Suppressor macrophage treated with lipopolysaccharide for 1 hour (primary cell): ENCODE results near the gene WHRN.

Experiments used
- DNase-seq, 3 donors: peaks; one replicate each; pipeline ENCODE4 v3.0.0-alpha.2; 2020 to 2022

Gene WHRN

DNA sequence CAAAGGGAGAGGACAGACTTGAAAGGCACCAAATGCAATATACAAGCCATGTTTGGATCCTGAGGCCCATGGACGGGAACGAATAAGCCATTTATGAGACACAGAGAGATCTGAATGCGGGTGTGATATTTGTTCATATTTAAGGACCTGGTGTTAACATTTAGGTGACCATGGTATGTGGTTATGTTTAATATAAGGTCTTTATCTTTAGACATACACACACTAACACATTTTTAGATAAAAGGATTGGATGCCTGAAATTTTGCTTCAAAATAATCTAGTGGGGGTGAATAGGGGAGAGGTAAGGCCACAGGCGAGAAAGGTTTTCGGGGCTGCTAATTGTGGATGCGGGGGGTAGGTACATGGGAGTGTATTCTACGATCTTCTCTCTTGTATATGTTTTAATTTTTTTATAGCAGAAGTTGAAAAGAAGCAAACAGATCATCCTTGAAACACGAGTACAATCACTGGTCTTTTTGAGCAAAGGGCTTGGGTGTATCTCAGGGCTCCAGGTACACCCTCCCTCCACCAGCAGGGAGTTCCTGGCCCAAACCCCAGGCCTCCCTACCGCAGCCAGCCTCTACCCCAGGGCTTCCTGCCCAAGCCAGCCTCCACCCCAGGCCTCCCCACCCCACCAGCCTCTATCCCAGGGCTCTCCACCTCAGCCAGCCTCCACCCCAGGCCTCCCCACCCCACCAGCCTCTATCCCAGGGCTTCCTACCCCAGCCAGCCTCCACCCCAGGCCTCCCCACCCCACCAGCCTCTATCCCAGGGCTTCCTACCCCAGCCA lies 129.7 kb downstream of the WHRN start:
- no peak for DNase-seq

DNA sequence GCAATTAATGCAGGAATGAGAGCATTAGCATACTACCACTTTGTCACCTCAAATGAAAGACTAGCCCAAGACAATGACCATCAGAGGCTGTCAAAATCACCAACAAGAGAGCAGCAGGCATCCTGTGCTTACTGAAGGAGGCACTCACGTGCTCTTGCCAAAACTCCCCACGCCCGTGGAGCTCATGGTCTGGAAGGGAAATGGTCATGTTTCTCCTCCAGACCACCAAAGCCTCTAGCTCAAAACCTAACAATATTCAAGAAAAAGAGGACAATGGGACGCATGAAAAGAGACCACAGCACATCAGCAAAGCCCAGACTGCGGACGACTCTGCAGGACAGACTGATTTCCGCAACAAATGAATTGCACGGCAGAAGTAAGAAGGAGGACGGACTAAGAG lies 130.3 kb downstream of the WHRN start:
- no peak for DNase-seq

DNA sequence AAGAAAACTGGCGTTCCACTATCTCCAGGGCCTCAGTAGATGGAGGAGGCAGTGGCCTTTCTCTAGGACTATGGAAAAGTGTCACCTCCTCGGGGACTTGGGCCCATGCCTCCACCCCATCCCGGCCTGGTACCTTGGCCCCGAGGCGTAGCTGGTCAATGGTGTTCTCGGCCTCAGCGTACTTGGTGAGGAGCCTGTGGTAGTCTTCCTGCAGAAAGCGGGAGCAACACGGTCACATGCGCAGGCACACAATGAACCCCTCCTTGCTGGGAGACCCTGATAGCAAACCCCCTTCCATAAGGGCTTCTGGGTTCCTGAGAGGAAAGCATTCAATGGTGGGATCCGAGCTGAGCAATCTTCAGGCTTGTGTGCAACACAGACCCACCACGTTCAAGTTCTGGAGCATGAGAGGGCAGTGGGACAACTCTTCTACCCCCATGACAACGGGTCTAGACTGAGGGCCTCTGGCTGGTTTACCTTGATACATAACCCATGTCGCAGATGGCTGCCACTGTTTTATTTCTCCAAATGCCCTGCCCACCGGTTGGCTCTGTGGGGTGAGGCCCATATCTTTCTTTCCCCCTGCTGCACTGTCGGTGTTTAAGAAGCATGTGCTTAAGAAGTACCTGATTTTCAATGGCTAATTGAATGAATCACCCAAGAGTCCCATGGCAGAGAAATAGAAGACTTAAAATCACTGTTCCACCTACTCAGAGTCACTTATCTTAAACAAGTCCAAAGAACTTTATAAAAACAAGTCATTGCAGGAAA lies 131.1 kb downstream of the WHRN start:
- no peak for DNase-seq

DNA sequence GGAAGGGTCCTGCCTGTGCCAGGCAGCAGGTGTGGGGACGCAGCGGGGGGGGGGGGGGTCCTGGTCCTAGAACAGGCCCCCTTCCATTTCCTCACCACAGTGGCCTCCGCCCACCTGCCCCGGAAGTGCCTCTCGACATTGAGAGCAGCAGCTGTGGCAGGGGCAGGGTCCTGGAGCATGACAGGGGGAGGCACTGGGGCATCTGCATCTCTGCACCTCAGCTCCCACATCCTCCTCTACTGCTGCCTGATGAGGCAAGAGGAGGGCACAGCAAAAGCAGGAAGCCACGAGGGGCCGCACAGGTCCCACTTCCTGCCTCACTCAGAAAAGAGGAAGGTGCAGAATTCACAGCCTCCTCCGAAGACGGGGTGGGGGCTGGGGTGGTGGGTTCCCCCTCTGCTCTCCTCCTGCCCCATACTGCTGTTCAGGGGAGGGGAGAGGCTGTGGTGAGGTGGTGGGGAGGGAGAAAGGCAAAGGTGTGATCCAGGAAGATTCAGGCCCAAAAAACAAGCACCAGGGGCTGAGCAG lies 132.3 kb downstream of the WHRN start:
- peak; percentile 77 to 84 (median 82) for DNase-seq

DNA sequence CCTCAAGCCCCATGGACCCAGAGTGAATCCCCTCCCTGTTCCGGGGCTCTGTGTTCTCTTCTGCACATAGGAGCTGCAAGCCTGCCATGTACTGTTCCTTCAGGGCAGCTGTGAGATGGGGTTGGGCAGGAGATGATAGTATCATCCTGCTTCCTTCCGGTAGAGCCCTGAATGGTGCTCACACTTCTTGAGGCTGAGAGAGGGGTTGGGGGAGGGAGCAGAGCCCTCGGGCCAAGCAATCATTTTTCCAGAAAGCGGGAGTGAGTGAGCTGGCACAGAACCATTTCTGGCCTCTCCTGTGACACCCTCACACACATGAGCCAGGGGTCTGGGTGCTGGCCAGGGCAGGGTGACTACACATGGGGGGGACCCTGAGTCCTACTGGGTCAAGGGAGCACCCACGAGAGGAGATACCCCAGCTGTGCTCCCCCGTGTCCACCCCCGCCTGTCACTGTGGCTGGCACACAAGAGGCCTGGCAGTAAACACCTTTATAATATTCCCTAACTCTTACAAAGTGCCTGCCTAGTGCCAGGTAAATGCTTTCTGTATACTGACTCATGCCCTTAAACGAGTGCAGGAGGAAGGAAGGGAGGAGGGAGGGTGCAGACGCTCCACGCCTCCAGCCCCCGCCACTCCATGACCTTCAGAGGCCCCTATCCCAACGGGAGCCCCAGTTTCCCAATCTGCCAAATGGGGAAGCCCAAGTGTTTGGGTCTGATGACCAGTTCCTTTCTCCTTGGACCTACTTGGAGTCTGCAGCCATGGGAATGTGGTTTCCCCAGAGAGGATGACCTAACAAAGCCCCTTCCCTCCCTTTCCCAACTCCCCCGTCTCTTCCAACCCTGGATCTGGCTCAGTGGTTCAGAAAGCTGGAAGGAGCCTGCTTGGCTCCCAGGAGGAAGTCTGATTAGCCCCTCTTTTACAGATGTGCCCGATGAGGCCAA lies 133.0 kb downstream of the WHRN start:
- peak; percentile 68 to 80 (median 77) for DNase-seq

DNA sequence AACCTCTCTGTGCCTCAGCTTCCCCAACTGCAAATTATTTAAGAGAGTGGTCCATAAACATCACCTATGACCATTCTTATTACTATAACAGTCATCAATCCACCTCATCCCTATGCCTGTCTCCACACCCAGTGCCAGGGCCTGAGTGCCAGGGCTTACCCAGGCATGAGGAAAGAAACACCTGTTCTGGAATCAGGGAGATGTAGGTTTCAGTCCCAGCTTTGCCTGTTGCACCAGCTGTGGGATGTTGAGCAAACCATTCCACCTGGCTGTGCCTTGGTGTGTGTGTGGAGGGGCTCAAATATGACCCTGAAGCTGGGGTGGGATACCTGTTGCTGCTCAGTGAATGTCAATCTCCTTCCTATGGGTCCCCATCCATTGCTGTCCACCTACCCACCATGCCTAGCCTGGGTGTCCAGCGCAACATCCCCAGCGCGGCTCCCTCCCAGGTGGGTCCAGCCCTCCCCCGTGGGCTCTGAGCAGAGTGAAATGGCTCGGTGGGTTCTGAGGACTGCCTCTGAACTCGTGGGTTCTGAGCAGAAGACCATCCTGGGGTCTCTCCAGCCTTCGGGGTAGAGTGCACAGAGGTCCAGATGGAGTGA lies 133.8 kb downstream of the WHRN start:
- DNase-seq: no peak

DNA sequence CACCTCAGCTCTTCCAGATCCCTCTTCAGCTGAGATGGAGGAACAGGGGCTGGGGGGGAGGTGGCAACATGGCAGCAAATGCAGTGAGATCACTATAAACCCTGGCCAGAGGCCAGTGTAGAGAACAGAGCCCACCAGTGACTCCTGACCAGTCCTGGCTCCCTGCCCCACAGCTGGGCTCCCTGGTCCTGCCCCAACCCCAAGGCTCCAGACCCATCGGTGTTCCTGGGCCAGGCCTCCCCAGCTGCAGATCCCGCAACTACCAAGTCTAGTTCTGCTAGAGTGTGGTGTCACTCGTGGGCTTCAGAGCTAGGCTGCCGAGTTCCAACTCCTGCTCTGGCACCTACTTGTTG lies 134.3 kb downstream of the WHRN start:
- no peak for DNase-seq

DNA sequence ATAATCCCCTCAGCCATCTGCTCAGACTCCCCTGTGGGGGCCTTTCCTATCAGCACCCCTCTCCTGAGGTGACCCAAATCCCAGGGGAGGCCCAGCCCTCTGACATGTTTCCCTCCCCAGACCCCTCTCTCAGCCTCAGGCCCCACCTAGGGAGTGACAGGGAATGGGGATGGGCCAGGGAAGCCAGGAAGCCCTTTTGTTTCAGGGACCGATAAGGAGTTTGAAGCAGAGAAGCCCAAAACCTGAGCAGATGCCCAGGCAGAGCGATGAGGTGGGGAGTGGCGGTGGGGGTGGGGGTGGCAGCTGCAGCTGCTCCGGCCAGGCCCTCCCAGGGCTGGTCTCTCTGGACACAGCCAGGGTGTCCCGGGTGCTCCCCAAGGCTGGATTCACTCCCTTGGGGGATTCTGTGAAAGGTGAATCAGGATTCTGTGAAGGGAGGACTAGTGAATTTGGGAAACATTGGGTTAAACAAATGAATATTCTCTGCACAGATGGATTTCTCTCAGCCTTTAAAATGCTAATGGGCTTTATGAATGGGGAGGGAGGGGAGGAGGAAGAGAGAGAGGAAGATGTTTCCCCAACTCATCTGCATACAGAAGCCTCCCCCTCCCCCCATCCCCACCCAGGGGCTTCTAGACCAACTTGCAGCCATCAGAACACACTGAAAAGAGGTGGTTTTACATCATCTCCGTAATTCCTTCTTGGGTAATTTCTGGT lies 134.9 kb downstream of the WHRN start:
- no peak for DNase-seq

DNA sequence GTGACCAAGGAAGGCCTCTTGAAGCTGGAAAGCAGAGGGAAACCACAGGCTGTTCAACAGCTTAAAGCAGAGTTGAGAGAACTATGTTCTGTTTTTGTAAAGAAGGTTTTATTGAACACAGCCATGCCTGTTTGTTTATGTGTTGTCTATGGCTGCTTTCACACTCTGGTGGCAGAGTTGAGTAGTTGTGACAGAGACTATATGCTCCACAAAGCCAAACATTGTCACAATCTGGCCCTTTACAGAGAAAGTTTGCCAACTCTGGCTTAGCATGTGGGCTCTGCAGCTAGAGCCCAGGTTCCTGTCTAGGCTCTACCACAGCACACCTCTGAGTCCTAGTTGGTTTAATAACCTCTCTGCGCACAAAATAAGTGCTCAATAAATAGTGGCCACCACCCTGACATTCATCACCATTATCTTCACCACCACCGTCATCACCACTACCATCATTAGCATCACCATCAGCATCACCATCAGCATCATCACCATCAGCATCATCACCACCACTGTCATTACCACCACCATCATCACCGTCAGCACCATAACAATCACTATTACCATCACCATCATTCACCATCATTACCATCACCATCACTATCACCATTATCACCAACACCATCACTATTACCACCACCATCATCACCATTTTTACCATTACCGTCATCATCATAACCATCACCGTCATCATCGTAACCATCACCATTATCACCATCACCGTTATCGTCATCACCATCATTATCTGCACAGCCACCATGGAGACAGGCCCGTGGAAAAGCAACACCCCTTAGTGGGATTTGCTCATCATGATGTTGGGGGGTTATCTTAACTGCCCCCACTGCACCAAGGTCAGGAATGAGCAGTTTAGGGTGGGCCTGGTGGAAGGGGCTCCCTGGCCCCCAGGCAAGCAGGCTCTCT lies 135.8 kb downstream of the WHRN start:
- no peak for DNase-seq

DNA sequence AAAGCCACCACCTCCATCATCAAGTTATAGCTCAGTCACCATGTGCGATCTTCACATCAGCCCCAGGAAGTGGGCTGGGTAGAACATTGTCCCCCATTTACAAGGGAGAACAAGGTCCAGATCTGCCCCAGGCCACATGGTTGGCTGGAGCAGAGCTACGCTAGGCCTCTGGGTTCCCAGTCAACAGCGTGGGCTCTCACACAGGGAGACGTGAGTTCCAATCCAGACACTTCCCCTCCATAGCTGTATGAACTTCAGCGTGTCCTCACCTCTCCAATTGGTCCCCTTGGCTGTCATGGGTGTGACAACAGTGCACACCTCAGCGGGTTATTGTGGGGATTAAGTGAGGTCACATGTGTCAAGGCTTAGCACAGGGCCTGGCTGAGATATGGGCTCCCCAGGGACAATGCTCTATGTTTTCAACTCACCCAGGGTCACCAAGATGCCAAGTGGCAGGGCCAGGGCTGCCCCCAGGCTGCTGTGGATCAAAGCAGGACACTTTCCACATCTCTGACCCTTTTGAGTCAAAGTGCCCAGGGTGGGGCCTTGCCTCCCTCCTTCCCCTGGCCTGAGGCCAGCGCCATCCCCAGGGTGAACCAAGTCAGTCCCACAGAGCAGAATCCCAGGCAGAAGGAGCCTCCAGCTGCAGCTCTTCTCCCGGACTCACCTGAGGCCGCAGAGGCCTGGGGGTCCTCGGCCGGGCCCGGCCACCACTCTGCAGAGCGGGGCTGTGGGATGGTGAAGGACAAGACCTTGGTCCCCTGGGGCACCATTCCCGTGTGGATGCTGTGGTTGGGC lies 137.3 kb downstream of the WHRN start:
- DNase-seq: no peak

DNA sequence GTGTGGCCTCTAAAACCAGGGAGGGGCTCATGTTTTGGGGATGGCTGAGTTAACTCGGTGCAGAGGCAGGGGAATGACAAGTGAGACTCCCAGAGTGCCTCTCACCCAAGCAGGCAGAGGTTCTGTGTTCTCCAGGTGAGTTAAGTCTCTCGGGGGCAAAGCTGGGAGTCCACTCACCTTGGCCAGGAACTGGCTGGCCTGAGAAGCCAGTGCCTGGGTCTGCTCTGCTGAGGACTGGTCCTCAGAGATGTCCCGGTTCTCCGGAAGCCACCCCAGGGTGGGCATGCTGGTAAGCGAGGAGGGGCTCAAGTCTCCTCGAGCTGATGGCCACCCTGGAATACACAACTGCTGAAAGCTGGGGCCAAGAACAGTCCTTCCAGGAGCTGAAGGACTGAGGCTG lies 137.9 kb downstream of the WHRN start:
- no peak for DNase-seq

DNA sequence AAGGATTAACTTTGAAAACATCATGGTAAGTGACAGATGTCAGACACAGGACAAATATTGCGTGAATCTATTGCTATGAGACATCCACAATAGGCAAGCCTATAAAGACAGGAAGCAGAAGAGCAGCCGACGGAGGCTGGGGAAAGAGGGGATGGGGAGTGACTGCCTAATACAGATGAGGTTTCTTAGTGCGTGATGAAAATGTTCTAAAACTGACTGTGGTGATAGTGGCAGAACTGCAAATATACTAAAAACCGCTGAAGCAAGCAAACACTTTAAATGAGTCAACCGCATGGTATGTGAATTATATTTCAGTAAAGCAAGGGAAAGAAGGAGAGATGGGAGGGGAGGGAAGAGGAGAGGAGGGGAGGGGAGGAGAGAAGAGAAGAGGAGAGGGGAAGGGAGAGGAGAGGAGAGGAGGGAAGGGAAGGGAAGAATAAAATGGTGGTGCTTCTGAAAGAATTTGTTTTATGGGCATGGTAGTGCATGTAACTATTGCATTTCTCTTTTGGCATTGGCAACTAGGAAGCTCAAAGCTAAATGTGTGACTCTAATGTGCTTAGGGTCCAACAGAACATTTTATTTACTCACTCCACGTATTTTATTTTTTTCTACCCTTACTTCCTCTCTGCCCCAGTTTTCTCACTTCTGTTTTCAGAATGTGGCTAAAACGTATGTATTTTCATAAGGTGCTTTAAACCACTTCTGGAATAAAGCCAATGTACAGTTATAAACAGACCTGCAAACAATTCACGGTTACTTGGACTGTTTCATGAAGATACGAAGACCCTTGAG lies 138.7 kb downstream of the WHRN start:
- peak in 2 of 3 donors; percentile 52 to 61 for DNase-seq

DNA sequence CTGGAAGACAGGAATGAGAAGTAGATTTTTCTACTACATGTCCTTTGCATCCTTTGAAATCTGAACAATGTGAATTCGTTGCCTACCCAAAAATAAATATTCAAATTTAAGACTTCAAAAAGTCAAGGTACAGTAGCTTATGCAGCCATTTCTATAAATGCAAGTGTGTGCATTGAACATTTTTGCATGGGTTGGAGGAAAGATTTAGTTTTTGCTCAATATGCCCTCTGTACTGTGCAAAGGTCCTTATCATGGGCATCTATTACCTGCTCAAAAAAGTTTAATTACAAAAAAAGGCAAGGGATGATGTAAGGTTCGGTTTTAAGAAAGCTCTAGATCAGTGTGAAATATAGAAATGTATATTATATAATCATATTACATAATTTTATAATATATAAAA lies 140.1 kb downstream of the WHRN start:
- no peak for DNase-seq

DNA sequence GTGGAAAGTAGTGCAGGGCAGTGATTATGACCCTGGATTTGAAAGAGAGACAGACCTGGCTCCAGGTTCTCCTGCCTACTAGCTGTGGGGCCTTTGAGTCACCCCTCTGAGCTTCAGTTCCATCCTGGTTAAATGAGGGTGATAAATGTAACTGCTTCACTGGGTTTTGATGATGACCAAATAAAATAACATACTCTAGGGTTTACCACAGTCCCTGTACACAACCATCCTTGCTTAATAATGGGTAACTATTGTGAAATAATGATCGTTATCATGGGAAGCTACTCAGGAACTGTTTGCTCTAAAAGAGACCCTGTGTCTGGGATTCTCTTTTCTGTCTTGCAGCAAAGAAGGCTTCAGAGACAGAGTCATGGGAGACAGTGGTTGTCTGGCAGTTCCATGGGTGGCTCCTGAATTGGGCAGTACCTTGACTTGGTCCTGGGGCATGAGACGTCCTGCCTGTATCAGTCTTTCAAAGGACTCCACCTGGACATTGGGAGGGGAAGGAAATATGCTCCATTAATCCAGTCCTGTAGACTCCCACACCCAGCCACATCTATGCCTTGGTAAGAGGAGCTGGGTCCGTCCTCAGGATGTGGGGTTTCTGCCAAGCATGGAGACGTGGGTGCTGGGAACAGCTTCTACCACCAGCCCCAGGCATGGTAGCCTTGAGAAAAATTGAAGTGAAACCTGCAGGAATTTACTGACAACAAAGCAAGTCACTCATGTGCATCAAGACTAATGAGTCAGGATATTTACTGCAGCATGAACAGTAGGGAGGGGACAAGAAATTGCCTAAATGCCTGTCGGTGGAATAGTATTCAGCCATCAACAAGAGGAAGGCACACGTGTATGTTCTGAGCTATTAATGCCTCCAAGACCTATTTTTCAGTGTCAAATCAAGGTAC lies 140.9 kb downstream of the WHRN start:
- peak; percentile 45 to 77 (median 69) for DNase-seq

DNA sequence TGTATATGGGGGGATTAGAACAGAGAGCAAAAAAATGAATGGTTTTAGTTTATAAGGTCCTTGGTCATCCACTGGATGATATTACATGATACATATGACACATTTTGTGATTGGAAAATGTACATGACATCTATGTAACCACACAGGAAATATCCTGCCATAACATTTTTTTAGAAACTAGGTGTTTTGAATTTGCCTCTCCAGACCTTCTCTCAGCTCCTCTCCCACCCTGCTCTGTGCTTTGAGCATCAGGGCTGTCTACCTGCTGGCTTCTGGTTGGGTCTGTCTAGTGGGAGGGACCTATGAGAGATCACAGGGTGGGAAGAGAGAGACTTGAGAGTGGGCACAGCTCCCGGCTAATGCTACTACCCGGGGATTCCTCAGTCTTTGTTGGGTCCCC lies 141.8 kb downstream of the WHRN start:
- DNase-seq: no peak

DNA sequence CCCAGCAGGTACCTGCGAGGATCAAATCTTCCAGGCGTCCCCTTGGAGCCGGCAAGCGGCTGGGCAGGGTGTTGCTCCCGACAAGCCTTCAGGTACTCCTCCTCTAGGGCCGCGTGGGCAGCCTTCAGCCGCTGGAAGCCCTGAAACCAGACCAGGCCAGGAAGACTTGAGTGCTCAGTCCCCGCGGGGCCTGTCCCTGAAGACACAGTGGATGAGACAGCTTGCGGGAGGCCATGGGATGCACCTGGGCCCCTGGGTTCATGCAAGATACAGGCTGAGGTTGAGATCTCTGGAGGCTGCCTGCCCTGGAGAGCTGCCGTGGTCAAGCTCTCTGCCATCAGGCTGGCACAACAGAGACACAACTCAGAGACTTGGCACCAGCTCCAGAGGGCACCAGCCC lies 142.9 kb downstream of the WHRN start:
- DNase-seq: no peak

DNA sequence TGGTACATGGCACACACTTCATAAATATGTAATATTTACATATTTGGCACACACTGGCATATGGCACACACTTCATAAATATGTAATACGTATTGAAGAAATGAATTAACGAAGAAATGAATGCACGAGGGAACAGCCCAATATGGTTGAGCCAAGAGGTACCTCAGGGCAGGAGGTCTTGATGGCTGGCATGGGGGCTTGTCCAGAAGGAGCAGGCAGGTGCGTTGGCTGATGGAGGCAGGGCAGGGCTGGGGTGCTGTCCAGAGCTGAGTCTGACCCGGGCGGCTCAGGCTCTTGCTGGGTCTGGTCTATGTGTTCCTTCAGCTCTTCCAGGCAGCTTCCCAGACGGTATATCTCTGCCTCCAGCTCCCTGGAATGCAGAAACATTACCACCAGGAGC lies 143.7 kb downstream of the WHRN start:
- DNase-seq: no peak

DNA sequence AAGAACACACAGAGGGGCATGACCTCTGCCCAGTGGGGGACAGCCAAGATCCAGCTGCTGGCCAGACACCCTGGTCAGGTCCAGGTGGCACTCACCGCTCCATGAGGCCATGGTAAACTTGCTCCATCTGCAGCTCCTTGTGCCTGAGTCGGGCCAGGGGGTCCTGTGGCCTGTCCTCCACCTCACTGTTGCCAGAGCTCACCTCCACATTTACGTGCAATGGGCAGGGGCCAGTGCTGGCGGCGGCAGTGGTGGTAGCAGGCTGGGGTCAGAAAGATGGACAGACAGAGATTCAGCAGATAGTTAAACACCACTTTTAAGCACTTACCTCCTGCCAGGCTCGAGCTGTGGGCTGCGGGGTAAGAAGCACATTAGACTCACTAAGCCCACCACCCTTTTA lies 145.5 kb downstream of the WHRN start:
- DNase-seq: no peak
